Measurements from ENCODE around the gene SCEL. TPM values are rescaled to one million over a fixed set of nuclear protein-coding genes. Genes with fewer than 3 reads are reported as not detected.

Gene SCEL
- polyA plus RNA-seq, 2 of the 4 experiments (the other 2 are of a cell fraction): 0.06 to 1.4 TPM

DNA sequence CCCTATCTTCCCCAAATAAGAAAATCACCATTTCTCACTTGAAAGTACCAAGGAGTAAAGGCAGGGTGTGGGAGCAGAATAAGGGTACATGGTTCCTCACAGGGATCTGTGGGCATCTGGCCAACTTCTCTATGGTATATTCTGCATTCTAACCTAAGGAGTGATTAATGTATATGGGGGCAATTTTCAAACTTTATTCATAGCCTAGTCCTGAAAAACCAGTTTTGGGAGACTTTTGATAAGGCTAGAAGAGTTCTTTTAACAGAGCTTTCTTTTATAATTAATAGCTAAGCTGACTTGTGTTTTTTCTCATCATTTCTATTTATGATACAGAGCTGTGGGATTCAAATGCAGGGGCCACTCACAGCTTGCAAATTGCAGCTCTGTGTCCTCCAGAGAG, 852 bp downstream of the SCEL start:
- CTCF ChIA-PET: interaction anchor here (0.7 kb wide), 1 partner anchor 43 kb away, joined by 3 read pairs; no protein-coding TSS in a partner anchor
- H3K4me1 ChIP-seq: peaks cover 27% of the 10 kb centered on the region; the same call in 2 of the 3 replicates
- H3K4me3 ChIP-seq: no peak overlapping the region
- peak overlapping the region in 1 of 2 experiments; percentile 49; a peak in 1 of 6 replicates for H3K27ac ChIP-seq
- FAIRE-seq: no peak
- POLR2A ChIA-PET: no interaction called here
- no peak for TF ChIP-seq RAD21 (conservative IDR thresholded peaks at IDR 0.05 in 1 of 2, IDR thresholded peaks at IDR 0.05 in 1 of 2)
- no peak for TF ChIP-seq CHD2 (IDR thresholded peaks at IDR 0.05; ENCODE audit: low read length, partially characterized antibody)
- no peak for TF ChIP-seq USF2 (IDR thresholded peaks at IDR 0.05)
- TF ChIP-seq TP53 (CRISPR knock-in tag; IDR thresholded peaks at IDR 0.05): no peak
- no peak for TF ChIP-seq ATOH8 (CRISPR knock-in tag; IDR thresholded peaks at IDR 0.05; ENCODE audit: low read depth)
- TF ChIP-seq SREBF2 (IDR thresholded peaks at IDR 0.05): no peak
- TF ChIP-seq, protein P1, sequence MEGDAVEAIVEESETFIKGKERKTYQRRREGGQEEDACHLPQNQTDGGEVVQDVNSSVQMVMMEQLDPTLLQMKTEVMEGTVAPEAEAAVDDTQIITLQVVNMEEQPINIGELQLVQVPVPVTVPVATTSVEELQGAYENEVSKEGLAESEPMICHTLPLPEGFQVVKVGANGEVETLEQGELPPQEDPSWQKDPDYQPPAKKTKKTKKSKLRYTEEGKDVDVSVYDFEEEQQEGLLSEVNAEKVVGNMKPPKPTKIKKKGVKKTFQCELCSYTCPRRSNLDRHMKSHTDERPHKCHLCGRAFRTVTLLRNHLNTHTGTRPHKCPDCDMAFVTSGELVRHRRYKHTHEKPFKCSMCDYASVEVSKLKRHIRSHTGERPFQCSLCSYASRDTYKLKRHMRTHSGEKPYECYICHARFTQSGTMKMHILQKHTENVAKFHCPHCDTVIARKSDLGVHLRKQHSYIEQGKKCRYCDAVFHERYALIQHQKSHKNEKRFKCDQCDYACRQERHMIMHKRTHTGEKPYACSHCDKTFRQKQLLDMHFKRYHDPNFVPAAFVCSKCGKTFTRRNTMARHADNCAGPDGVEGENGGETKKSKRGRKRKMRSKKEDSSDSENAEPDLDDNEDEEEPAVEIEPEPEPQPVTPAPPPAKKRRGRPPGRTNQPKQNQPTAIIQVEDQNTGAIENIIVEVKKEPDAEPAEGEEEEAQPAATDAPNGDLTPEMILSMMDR (IDR thresholded peaks at IDR 0.05): no peak
- no peak for TF ChIP-seq FOXS1 (CRISPR knock-in tag; IDR thresholded peaks at IDR 0.05)
- no peak for TF ChIP-seq RFX5 (IDR thresholded peaks at IDR 0.05)
- no peak for TF ChIP-seq GATA3 (IDR thresholded peaks at IDR 0.05; ENCODE audit: borderline replicate concordance)
- no peak for TF ChIP-seq PHF8 (IDR thresholded peaks at IDR 0.05; ENCODE audit: borderline replicate concordance, low read depth)
- no peak for TF ChIP-seq SMC3 (IDR thresholded peaks at IDR 0.05)
- no peak for ATAC-seq
- H3K4me2 ChIP-seq: peak overlapping the region; percentile 46
- no peaks in the 10 kb centered on the region for H3K9me3 ChIP-seq
- no peak for DNase-seq (ENCODE audit: low read depth in 1 of 2, low spot score in 1 of 2)

DNA sequence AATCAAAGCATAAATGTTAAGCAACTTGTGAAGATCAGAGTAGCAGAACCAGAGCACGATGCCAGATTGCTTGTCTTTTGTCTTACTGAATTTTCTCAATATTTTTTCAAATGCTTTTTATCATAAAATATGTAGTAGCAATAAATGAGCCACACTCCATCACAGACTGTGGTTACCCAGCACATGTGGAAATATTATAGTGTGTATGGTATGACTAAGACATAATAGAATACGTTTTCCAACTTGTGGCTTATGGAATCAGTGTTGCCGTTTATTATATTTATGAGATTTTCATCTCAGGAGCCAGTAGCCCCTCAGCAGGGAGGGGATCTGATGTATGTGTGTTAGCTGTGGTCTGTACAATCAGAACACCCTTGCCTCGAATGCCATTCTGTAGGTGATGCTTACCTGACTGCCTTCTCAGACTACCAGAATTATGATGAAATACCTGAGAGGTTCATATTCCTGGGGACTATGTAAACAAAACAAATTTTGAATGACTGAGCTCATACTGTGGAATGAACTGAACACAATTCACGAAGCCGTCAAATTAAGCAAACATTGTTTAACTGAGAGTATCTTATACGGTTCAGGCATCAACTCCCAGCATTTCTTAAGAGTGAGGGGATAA, 1.9 kb downstream of the SCEL start:
- peaks cover 27% of the 10 kb centered on the region; the same call in 2 of the 3 replicates for H3K4me1 ChIP-seq
- no peaks in the 10 kb centered on the region for H3K9me3 ChIP-seq
- H3K27ac ChIP-seq: no peak overlapping the region
- FAIRE-seq (no peak), ATAC-seq (no peak), DNase-seq (ENCODE audit: low read depth in 1 of 2, low spot score in 1 of 2) (no peak)
- ChIA-PET CTCF (no interaction called here), POLR2A (no interaction called here)
- no peak for TF ChIP-seq RARB (CRISPR knock-in tag; IDR thresholded peaks at IDR 0.05)
- no peak for TF ChIP-seq CEBPB (IDR thresholded peaks at IDR 0.05)
- TF ChIP-seq EHF (CRISPR knock-in tag; IDR thresholded peaks at IDR 0.05): no peak
- TF ChIP-seq CHD2 (IDR thresholded peaks at IDR 0.05; ENCODE audit: low read length, partially characterized antibody): no peak
- no peak for TF ChIP-seq NPAS2 (CRISPR knock-in tag; IDR thresholded peaks at IDR 0.05; ENCODE audit: borderline replicate concordance)
- no peak for TF ChIP-seq EP300 (IDR thresholded peaks at IDR 0.05)
- TF ChIP-seq, protein P1 (IDR thresholded peaks at IDR 0.05): no peak
- no peak for TF ChIP-seq MYC (IDR thresholded peaks at IDR 0.05; ENCODE audit: borderline replicate concordance, low read length)
- no peak for TF ChIP-seq BHLHE40 (IDR thresholded peaks at IDR 0.05; ENCODE audit: low read depth, low read length)
- no peak for TF ChIP-seq EHMT2 (IDR thresholded peaks at IDR 0.05; ENCODE audit: low read depth)
- no peak for TF ChIP-seq POLR2A (IDR thresholded peaks at IDR 0.05; ENCODE audit: low read length)
- TF ChIP-seq RNF2 (IDR thresholded peaks at IDR 0.05; ENCODE audit: borderline replicate concordance, low read depth): no peak
- TF ChIP-seq PHF8 (IDR thresholded peaks at IDR 0.05; ENCODE audit: borderline replicate concordance, low read depth): no peak
- no peak overlapping the region for H3K4me3 ChIP-seq
- 0 out of 3 replicates have a peak overlapping the region, but pooled peaks have one; percentile 6 for H3K4me2 ChIP-seq
- 56% methylated on average over 7 of the region's 7 CpGs for WGBS (ENCODE audit: missing lambda C conversion rate)
